ENCODE results near the gene CASP9.

Gene CASP9

GRCh38 chr1:15442759-15443158, 81.3 kb downstream of the CASP9 start:
- TF ChIP-seq, protein P1, sequence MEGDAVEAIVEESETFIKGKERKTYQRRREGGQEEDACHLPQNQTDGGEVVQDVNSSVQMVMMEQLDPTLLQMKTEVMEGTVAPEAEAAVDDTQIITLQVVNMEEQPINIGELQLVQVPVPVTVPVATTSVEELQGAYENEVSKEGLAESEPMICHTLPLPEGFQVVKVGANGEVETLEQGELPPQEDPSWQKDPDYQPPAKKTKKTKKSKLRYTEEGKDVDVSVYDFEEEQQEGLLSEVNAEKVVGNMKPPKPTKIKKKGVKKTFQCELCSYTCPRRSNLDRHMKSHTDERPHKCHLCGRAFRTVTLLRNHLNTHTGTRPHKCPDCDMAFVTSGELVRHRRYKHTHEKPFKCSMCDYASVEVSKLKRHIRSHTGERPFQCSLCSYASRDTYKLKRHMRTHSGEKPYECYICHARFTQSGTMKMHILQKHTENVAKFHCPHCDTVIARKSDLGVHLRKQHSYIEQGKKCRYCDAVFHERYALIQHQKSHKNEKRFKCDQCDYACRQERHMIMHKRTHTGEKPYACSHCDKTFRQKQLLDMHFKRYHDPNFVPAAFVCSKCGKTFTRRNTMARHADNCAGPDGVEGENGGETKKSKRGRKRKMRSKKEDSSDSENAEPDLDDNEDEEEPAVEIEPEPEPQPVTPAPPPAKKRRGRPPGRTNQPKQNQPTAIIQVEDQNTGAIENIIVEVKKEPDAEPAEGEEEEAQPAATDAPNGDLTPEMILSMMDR (IDR thresholded peaks at IDR 0.05; ENCODE audit: insufficient read depth, low read depth, low read length, missing control alignments) = no peak
- no peak for DNase-seq (ENCODE audit: low read depth)

DNA sequence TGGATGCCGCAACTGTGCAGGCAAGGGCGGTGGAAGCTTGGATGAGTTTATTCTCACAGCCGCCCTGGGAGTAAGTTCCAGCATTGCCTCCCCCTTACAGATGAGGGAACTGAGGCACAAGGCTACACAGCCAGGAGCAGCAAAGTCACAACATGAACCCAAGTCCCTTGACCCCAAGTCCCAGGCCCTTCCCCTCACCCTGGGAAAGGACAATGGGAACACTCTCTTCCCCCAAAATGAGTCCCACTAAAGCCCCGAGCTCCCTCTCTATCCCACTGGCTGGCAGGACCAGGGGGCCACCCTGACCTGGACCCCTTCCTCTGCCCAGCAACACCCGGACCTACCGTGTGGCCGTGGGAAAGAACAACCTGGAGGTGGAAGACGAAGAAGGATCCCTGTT, 81.9 kb downstream of the CASP9 start:
- no peak overlapping the region for H3K4me3 ChIP-seq (ENCODE audit: low read depth, low read length)
- TF ChIP-seq, protein P1 (IDR thresholded peaks at IDR 0.05; ENCODE audit: insufficient read depth, low read depth, low read length, missing control alignments) = no peak
- DNase-seq (ENCODE audit: low read depth) = no peak

More at GRCh38 chr1:15442759-15443158, 81.3 kb downstream of the CASP9 start:
- no peak overlapping the region for H3K4me3 ChIP-seq (ENCODE audit: low read depth, low read length)

All from GM12865 (cell line).